GM19463 (cell line): ENCODE results near the gene WWP2.
A peak's percentile ranks its signal among the peaks of the same experiment; 100 is the strongest.
"Not testable (repeated sequence)": the region's sequence is repeated elsewhere in the genome, so short reads cannot be mapped to it uniquely, and the experiment has no call there.

Experiments
- ATAC-seq: cut with Tn5 transposase; IDR thresholded peaks from one replicate; pipeline ENCODE4 v1.9.1; 2021; ENCODE audit warnings: mild to moderate bottlenecking, moderate library complexity; ENCODE audit not compliant: unreplicated experiment

The WWP2 gene

DNA sequence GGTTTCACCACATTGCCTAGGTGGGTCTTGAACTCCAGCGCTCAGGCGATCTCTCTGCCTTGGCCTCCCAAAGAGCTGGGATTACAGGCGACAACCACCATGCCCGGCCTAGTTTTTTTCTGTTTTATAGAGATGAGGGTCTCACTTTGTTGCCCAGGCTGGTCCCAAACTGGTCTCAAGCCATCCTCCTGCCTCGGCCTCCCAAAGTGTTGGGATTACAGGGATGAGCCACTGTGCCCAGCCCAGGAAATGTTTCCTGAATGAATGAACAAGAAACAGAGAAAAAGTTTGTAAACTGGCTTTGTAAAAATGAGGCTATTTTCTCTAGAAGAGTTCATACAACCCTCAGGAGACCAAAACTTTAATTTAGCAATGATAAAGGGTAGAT lies 68.0 kb downstream of the WWP2 start:
- no peak for ATAC-seq

DNA sequence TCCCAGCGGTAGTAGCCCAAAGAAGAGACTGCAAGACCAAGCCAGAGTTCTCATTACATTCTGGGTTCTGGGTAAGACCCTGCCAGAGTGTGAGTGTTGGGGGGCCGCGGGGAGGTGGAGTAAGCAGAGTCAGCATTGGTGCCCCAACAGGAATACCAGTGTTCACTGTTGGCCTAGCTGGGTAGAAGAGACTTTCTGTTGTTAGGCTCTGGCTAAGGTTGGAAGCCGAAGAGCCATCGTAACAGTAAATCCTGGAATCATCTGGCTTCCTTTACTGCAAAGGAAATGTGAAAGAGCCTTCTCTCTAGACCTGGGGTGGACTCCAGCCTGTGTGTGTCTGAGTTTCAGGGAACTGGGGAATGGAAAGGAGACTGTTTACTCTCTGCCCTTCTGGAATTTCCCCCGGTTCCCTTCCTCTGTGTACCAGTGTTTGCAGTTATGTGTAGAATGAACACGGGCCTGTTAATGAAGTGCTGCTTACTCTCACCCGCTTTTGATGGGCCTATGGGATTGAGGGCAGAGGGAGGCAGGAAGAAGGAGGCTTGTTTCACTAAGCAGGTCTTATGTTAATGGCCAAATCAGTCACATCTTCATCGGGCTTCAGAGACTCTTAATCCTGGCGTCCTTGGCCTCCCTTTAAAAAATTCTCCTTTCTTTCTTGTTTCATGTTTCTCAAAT lies 68.5 kb downstream of the WWP2 start:
- ATAC-seq: no peak

DNA sequence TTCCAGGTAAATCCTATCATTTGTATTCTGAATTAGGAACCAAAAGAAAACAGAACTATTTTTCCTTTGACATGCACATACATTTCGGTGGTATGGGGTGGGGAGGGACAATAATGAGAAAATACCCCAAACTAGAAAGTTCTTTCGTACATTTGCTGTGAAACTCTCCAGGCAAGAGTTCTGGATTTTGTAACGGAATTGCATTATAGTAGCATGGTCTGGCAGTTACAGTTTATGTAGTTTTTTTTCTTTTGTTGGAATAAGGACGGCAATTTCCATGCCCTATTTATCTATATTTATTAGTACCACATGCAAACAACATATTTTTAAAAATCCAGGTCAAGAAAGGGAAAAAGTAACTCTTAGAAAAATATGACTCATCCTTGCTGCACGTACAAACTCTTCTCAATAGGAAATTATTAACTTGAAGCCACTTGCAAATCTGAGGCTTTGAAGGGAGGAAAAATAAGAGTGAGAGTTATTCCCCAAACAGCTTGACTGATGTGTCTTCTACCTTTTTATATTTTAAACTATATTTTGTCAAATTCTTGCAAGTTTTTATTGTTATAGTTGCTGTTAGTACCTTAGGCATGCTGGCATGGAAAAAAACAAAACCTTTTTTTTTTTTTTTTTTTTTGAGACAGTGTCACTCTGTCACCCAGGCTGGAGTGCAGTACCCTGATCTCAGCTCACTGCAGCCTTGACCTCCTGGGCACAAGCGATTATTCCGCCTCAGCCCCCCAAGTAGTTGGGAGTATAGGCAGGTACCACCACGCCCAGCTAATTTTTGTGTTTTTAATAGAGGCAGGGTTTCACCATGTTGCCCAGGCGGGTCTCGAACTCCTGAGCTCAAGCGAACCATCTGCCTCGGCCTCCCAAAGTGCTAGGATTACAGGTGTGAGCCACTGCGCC lies 69.3 kb downstream of the WWP2 start:
- no peak for ATAC-seq

DNA sequence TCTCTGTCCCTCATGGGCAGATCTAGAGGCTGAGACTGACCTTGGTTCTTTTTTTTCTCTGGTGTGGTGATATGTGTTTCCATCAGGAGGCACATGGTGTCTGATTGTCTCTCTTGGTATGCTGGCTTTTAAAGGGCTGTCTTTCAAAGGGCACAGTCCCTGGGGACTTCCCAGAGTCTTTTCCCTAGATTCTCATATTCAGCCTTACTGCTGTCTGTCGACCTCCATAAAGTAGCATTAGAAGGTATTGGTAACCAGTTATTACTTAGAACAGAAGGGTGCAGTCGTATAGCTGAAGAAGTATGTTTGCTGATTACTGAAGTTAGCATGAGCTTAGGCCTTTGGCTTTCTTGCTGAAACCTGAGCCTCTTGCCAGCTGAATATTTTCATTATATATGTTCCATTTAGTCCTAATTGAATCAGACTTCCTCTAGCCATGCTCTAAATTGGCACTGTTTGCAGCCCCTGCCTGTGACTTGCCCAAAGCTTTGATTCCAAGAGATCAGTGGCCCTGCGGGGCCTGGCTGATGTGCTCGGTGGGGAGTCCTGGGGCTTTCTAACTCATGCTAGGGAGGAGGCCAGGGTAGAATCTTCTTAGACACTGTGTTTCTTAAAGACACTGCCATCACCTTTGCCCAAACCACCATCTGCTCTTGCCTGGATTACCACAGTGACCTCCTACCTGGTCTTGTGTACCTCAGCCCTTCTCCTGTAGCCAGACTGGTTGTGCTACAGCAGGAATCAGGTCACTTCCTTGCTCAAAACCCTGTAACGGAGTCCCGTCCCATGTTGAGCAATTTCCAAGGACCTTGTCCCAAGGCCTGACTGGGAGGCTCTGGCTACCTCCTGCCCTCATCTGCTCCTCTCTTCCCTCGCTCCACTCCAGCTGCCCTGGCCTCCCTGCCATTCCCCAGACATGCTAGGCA lies 71.5 kb downstream of the WWP2 start:
- no peak for ATAC-seq

DNA sequence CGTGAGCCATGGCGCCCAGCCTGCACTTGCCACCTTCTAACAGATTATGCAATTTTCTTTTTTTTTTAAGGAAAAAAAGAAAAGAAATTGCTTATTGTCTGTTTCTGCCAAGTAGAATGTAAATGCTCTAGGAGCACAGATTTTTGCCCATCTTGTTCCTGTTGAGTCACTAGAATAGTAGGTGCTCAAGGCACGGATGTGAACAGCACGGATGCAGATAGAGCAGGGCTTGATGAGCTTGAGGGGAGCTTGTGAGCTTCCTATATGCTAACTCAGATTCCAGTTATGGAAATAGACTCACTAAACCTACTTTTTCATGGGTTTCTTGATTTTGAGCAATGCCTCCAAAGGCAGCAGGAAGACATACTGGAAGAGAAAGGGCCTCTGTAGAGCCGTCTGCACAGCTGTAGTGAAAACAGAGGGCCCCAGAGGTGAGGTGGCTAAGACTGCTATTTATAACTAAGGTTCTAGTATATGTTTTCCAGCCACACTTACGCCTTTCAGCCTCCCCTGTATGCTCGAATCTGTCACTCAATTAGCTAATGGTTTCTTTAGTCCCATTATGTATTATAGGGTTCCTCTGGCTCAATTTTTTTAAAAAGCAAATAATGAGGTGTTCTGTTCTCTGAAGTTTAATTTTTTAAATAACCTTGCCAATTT lies 72.8 kb downstream of the WWP2 start:
- ATAC-seq: peak; percentile 86

DNA sequence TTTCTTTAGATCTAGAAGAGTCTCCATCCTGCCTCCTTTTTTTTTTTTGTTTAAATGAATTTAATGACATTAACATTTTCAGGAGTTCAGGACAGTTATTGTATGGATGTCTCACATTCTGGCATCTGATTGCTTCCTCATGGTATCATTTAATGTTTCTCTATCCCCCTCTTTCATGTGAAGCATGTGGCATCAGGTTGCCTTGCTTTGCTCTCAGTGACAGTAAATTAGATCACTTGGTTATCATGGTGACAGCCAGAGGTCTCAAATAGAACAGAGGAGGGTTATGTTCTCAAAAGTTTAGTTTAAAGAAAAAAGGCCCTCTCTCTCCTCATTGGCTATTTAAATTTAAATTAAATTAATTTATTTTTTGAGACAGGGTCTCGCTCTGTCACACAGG lies 74.1 kb downstream of the WWP2 start:
- no peak for ATAC-seq

DNA sequence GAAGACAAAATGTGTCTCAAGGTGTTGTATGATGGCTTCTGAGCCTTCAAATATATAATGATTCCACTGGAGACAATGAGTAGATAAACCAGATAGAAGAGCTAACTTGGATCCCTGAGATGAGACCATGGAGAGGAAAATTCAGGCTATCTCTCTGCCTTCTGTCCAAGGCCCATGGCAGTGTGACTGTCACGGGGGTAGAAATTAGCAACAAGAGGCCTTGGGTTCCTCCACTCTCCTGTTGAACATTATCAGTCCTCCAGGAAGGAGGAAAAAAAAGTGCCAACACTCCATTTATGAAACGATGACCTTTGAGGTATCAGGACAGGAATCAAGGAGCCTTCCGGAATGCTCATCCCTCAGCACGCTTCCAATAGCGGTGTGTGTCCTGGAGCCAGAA lies 75.2 kb downstream of the WWP2 start:
- ATAC-seq: no peak

DNA sequence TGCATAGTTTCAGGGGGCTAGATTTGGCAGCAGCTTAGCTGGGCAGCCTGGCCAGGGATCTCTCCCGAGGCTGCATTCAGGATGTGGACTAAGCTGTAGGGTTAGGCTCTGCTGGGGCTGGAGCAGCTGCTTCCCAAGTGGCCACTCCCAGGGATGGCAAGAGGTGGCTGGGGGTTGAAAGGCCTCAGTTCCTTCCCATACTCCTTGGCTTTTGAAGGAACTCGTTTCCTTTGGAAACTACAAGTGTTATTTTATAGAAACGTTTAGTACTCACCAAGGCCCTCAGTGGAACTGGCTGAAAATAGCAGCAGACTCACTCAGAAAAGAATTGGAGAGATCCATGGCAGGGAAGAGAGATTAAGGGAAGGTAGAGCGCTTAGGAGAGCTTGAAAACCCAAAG lies 76.4 kb downstream of the WWP2 start:
- ATAC-seq: no peak

DNA sequence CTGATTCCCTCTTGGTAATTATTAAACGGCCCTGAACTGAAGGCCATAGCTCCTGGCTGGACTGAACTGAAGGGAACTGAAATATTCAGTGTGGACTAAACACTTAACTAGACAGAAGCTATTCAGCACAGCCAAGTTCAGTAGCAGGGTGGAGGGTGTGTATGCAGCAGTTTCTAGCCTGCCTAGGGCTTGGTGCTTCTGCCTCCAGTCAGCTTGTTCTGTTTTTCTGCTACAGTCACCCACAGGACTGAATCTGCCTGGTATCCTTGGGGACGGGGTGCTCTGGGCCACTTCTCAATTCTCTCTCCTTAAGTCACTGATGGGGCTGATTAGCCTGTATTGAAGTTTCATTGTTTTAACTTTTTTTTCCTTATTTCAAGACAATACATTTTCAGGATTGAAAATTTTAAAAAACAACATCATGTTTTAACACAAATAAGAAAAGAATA lies 77.1 kb downstream of the WWP2 start:
- ATAC-seq: no peak

DNA sequence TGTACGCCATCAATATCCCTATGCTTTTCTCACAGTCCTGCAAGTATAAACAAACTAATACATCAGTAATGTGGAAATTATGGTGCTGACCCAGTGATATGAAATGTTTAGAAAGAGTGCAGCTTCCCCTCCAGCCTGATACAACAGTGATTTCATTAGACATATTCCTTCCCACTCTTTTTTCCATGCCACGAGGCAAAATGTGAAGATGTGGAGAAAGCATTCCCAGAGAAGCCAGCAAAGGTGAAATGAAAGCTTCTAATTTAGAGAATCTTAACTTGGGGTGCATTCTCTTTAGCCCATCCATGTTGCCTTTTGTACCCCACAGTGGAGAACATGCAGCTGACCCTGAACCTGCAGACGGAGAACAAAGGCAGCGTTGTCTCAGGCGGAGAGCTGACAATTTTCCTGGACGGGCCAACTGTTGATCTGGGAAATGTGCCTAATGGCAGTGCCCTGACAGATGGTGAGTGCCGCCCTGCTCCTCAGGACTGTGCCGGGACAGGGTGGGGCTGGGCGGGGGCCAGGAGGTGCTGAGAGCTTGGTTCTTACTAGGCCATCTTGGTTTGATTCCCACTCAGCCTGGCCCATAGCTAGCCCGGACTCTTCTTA lies 77.8 kb downstream of the WWP2 start:
- ATAC-seq: no peak

DNA sequence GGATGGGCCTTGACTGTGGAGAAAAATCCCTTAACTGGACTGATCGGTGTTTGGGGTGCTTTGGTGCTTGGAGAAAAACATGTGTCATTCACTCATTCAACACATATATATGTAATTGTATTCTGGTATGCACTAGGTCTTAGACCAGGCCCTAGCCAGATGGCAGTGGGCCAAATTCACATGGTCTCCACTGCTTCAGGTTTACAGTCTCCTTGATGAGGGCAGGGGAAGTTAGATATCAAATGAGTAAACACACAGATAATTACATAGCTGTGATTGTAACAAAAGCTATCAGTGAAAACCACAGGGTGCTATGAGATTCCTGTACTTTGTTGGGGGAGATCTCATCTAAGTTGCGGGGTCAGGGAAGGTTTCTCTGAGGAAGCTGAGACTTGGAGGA lies 78.8 kb downstream of the WWP2 start:
- ATAC-seq: no peak

DNA sequence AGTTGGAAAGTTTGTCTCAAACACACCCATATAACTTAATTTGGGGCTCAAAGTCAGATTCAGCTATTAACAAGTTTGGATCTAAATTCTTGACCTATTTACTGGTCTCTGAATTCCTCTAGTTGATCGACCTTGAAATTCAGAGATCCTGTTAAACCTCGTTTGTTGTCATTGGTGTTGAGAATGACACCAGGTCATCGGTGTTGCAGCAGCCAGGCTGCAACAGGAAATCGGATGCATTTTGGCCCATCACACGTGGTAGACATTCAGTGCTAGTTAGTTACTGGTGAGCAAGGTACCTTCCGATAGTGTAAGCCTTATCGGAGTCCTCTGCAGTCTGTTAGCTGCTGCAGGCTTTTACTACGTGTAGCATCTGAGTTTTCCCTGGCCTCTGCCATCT lies 82.3 kb downstream of the WWP2 start:
- ATAC-seq: no peak

DNA sequence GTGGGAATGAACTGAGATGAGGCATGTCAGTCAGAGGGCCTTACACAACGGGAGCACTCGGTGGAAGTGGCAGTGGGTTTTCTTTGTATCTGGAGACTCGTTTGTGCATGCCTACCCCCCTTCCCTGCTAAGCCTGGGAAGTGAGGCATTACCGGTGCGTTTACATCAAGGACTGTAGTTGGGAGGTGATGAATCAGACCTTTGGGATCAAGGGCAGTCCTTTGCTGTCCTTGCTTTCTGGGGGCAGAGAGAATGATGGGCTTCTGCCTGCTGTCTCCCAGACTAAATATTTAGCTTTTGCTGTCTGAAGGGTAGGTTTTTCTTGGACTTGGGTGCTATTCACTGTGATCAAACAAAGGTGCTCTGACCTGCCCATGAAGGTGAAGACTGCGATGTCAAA lies 83.0 kb downstream of the WWP2 start:
- ATAC-seq: no peak

DNA sequence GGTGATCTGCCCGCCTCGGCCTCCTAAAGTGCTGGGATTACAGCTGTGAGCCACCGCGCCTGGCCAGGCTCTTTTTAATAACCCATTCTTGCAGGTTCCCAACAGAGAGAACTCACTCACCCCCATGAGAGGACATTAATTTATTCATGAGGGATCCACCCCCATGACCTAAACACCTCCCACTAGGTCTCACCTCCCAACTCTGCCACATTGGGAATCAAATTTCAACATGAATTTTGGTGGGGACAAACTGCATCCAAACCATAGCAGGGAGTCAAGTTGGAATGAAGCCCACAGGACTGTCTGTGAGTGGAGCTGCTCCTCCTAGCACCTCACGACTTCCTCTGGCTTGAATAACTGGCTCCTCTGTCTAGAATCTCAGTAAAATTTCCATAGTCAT lies 85.5 kb downstream of the WWP2 start:
- no peak for ATAC-seq

DNA sequence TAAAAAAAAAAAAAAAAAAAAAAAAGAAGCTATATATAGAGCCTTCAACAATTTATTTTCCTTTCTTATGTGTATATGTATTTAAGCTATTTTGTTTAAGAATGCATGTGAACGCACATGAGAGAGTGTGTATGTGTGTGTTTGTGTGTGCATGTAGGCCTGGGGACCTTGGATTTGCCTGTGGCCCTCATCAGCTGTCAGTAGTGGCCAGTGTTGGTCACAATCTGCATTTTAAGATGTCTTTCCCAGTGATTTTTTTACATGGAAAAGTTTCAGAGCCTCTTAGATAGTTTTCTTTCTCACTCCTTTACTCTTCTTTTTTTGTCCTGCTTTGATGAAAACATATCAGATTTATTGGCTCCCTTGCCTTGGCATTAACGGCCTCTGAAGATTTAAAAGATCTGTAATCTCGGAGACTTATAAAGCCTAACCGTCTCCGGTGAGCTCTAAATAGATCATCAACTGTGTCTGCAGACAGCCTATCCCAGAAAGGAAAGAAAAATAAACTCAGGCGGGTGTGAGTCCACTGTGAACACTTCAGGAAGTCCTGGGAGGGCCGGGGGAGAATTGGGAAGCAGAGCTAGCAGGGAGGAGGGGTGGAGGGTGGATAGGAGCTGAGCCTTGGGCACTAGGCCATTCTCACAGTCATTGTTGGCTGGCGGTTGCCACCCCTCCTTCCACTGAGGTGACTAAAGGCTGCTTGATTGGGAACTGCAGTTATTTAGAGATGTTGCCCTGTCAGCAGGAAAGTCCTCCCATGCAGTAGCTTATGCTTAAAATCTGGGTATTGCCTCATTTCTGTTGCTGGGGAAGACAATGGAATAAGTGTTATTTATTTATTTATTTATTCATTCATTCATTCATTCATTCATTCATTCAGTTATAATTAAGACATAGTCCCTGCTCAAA lies 86.8 kb downstream of the WWP2 start:
- ATAC-seq: no peak

DNA sequence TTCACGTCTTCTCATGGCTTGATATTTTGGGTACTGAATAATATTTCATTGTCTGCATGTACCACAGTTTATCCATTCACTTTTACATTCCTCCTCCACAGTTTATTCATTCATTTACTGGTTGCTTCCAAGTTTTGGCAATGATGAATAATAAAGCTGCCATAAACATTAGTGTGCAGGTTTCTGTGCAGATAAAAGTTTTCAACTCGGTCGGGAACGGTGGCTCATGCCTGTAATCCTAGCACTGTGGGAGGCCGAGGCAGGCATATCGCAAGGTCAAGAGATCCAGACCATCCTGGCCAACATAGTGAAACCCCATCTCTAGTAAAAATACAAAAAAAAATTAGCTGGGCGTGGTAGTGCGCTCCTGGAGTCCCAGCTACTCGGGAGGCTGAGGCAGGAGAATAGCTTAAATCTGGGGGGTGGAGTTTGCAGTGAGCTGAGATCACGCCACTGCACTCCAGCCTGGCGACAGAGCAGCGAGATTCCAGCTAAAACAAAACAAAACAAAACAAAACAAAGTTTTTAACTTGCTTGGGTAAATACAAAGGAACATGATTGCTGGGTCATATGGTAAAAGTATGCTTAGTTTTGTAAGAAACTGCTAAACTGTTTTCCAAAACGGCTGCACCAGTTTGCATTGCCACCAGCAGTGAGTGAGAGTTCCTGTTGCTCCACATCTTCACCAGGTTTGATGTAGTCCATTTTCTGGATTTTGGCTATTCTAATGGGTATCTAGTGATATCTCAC lies 89.5 kb downstream of the WWP2 start:
- ATAC-seq: no peak

DNA sequence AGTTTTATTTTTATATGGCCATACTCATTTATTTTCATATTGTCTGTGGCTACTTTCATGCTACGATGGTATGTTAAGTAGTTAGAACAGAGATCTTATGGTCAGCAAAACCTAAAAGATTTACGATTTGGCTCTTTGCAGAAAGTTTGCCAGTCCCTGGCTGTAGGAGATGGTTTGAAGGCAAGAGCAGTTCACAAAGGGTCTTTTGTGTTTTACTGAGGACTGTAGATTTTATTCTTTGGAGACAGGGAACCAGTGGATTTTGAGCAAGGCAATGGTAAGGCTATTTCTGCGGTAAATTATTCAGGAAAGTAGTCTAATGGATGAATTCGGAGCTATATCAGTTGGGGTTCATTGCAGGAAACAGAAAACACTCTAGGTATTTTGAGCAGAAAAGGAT lies 90.7 kb downstream of the WWP2 start:
- ATAC-seq: no peak

DNA sequence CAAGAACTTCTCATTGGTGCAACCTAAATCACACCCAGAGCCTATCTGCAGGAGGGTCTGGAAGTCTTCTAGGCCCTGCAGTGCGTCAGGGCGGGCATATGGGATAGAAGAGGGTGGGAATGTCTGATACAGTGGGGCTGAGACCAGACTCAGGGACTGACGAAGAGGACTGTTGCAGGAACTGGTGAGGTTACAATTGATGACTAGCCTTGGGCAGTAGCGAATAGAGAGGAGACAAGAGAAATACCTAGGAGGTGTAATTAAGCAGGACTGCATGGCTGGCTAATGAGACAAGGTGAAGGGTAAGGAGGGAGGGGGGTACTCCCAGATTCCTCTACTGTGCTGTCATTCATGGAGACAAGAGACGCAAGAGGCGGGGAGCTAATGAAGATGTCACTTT lies 91.3 kb downstream of the WWP2 start:
- ATAC-seq: no peak

DNA sequence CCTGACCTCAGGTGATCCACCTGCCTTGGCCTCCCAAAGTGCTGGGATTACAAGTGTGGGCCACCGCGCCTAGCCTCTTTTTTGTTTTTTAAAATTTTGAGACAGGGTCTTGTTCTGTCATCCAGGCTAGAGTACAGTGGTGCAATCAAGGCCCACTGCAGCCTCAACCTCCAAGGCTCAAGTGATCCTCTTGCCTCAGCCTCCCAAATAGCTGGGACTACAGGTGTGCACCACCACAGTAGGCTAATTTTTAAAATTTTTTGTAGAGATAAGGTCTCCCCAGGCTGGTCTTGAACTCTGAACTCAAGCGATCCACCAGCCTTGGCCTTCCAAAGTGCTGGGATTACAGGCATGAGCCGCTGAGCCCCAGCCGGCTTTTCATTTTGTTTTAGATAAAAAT lies 92.6 kb downstream of the WWP2 start:
- ATAC-seq: not testable (repeated sequence)
